ENCODE results near the gene TOP2B.
A peak's percentile ranks its signal among the peaks of the same experiment; 100 is the strongest.

Gene TOP2B

DNA sequence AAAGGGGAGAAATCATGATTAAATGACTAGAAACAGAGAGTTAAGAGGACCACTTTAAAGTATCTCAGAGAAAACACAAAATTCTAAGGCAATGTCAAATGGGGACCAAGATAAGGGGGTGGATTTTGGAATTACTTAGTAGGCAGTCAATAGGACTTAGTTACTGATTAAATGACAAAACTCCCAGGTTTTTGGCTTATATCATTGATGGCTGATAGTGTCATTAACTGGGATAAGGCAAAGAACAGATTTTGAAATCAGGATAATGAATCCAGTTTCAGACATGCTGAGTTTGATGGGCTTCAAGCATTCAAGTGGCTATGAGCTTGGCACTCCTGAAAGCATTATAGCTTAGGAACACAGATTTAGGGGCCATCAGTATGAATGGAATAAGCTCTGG lies 53.9 kb downstream of the TOP2B start:
- DNase-seq = no peak

GRCh38 chr3:25610167-25610566 lies 54.5 kb downstream of the TOP2B start:
- no peak for DNase-seq

- peak; percentile 64 to 90 (median 77) for DNase-seq
Observed at GRCh38 chr3:25604107-25604805, 60.5 kb downstream of the TOP2B start.

- DNase-seq = peak; percentile 76 to 92 (median 88)
Observed at GRCh38 chr3:25603703-25604102, 61.0 kb downstream of the TOP2B start.

GRCh38 chr3:25597535-25598101 lies 67.1 kb downstream of the TOP2B start:
- DNase-seq = no peak

- DNase-seq = peak; percentile 35 to 61 (median 50)
Observed at GRCh38 chr3:25594007-25594502, 70.7 kb downstream of the TOP2B start.

GRCh38 chr3:25593001-25593400 lies 71.7 kb downstream of the TOP2B start:
- DNase-seq = no peak

- DNase-seq = peak in 3 of 4 experiments; percentile 12 to 24 (median 22)
Observed at GRCh38 chr3:25592510-25592968, 72.2 kb downstream of the TOP2B start.

DNA sequence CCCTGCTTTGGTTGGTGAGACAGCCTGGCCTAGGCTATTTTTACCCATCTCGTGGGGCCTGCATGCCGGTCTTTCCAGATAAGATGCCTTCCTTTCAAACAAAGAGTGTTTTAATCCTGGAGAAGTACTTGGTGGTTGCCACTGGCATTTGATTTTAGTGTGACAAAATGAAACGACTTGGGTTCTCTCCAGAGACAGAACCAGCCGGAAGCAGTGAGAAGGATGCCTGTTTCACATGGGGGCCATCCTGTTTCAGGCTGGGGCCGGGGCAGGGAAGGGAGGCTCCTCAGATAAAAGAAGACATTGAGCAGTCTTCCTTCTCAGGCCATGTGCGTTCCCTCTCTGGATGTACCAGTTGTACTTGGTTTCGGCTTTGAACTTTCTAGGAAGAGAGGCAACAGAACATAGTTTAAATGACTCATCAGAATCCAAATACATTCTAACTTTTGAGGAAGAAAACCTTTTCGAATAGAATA lies 74.9 kb downstream of the TOP2B start:
- peak in 1 of 4 experiments; percentile 8 for DNase-seq

- DNase-seq = no peak
Observed at GRCh38 chr3:25589104-25589782, 75.5 kb downstream of the TOP2B start.

GRCh38 chr3:25588441-25589103 lies 76.1 kb downstream of the TOP2B start:
- peak in 1 of 4 experiments; percentile 28 for DNase-seq

GRCh38 chr3:25587975-25588374 lies 76.7 kb downstream of the TOP2B start:
- DNase-seq = no peak

GRCh38 chr3:25587526-25587925 lies 77.2 kb downstream of the TOP2B start:
- DNase-seq = no peak

- DNase-seq = no peak
Observed at GRCh38 chr3:25587094-25587493, 77.6 kb downstream of the TOP2B start.

DNA sequence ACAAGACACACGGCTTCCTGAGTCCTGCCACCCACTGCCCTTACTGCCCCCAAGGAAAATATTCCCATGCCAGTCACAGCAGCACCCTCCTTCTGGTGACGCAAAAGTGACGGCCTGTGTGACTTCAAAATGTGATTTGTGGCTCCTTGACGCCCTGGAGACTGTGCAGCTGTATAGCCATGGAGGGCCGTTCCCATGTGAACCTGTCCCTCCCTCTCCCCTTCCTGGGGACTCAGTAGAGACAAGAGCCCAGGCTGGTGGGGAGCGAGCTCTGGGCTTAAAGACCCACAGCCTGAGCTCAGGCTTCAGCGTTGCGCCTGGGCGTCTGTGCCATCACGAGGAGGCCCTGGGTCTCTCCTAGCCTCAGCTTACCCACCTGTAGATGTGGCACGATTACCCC lies 78.2 kb downstream of the TOP2B start:
- no peak for DNase-seq

- no peak for DNase-seq
Observed at GRCh38 chr3:25586167-25586505, 78.6 kb downstream of the TOP2B start.

- DNase-seq = peak in 3 of 4 experiments; percentile 7 to 35 (median 21)
Observed at GRCh38 chr3:25585361-25586166, 79.1 kb downstream of the TOP2B start.

DNA sequence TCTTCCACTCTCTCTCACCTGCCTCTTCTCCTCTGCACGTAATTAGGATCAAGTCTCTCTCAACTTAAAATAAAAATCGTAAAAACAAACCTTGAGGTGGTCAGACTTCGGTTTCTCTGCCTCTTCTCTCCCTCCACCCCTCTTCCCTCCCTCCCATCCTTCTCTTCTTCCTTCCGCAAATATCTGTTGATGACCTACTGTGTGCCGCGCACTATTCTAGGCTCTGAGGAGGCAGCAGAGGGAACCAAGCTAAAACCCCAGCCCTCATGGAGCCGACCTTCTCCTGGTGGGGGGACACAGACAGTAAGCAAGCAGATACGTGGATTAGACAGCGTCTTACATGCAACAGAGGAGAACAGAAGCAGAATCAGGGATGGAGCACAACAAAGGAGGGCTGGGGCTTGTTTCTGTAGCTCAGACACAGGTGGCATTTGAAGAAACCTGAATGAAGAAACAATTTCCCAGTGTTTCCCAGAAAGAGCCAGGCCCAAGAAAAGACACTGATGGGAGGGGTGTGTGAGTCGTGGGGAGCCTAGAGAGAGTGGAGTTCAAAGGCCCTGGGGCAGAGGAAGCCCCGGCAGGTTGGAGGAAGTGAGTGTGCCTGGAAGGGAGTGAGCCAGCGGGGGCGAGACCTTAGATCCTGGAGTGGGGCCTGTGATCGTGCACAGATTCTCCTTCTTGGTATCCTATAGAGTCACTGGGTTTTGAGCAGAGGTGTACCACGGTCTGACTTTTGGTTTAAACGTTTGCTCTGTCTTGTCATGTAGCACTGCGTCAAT lies 80.5 kb downstream of the TOP2B start:
- DNase-seq = no peak

DNA sequence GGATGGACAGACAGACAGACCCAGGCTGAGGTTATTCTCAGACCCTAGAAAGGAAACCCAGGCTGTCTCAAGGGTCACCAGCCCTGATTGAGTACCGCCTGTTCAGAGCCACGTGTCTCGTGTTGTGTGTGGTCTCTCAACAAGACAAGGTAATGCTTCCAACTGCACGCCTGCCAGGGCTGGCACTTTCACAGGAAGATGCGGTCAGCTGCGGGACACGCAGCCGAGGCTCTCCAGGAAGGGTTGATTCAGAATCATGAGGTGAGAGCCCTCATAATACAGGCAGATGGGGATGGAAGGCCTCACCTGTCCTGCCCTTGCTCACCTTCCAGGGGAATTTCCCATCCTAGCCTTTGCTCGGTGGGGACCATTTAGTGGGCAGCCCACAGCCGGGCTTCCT lies 81.4 kb downstream of the TOP2B start:
- no peak for DNase-seq

- peak; percentile 29 to 58 (median 40) for DNase-seq
Observed at GRCh38 chr3:25582242-25582641, 82.5 kb downstream of the TOP2B start.

- DNase-seq = no peak
Observed at GRCh38 chr3:25581823-25582222, 82.9 kb downstream of the TOP2B start.

Measured in suppressor macrophage (primary cell).